HG03039 (cell line): ENCODE data around the gene RXYLT1.
A peak's percentile ranks its signal among the peaks of the same experiment; 100 is the strongest.
"Not testable (repeated sequence)": the region's sequence is repeated elsewhere in the genome, so short reads cannot be mapped to it uniquely, and the experiment has no call there.

ENCODE experiments used
- ATAC-seq: cut with Tn5 transposase; IDR thresholded peaks from one replicate; pipeline ENCODE4 v1.9.1; 2021; ENCODE audit warnings: mild to moderate bottlenecking, moderate library complexity; ENCODE audit not compliant: unreplicated experiment

RXYLT1 gene

GRCh38 chr12:63841571-63841970, 61.9 kb downstream of the RXYLT1 start:
- no peak for ATAC-seq

DNA sequence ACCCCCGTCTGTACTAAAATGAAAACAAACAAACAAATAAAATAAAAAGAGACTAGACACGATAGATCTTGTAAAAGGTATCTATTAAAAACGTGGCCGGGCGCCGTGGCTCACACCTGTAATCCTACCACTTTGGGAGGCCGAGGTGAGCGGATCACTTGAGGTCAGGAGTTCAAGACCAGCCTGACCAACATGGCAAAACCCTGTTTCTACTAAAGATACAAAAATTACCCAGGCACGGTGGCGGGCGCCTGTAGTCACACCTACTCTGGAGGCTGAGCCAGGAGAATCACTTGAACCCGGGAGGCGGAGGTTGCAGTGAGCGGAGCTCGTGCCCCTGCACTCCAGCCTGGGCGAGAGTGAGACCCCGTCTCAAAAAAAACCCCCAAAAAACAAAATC, 63.0 kb downstream of the RXYLT1 start:
- ATAC-seq, result not testable (repeated sequence)

DNA sequence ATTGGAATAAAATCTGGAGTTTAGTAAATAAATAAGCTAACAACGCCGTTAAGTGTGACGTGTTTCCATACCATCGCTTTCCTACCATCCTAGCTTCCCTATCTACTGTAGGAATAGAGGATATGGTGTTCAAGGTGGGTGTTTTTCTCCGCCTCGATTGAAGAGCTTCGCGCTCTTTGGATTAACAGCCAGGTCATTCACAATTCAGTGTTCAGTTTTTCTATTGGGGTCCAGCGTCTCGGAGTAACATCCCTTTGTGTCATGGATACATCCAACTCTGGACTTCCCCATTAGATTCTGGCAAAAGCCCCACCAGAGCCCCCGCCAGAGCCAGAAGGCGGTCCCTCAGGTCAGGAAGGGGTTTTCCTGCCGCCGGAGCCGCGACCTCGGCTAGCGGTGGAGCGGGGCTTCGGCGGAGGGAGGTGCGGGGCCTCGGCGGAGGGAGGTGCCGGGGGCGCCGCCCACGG, 63.6 kb downstream of the RXYLT1 start:
- no peak for ATAC-seq

DNA sequence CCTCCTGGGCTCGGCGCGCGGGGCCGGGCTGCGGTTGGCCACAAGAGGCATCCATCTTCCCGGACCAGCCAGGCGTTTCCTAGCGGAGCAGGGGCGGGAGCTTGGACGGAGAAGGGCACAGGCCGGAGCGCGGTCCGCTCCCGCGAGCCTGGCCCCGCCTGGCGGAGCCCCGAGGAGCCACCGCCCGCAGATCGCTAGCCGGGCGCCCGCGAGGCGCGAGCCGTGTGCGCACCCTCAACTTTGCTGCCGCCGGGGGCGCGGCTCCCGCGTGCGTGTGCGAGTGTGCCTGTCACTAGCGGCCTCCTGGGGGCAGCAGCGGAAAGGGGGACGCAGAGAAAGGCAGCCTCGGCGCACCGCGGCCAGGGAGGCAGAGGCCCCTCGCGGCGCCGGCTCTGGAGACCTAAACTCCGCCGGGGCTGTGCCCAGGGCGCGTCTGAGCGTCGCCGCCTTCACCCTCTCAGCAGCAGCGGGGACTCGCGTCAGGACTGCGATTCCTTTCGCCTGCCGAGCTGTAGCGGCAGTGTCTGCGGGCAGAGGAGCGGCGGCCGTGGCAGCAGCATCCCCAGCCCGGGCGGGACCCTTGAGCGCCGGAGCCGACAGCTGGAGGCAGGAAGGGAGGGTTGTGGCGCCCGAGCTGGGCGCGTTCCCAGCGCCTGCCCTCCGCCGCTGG, 64.1 kb downstream of the RXYLT1 start:
- peak; percentile 92 for ATAC-seq

DNA sequence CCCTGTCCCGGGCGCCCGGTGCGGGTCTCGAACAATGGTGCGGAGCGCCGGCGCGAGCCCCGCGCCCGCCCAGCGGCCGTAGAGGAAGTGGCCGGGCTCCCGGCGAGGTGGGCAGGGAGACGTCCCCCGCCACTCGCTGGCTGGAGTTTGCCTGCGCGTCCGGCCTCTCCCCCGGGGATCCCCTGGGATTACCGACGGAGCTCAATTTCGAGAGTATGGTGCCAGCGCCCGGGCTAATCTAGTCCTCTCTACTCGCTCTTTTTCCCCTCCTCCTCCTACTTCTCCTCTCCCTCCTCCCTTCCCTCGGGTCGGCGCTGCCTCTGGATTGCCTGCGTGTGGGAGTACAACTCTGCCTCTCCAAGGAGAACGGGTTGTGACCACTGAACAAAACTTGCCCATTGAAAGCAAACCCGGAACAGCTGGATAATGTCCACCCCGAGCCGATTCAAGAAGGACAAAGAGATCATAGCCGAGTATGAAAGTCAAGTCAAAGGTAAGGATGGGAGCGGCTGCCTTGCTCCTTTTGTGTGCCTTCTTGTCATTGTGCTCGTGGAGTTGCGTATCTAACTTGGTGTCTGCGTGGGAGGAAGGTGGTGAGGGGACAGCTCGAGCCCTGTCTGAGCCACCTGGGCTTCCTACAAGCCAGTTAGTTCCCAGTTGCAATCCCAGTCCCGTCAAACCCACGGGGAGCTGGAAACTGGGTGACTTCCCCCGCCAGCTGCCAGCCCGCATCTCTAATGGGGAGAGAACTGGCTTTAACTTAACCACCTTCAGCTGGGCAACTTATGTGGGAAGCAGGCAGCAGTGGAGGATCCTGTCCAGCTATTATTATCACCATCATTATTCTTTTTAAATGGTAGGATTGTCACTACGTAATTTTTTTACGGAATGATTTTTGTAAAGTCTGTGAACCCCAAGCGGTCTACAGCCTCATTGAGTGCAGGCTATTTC, 65.0 kb downstream of the RXYLT1 start, which contains the start of gene SRGAP1:
Gene SRGAP1, plus strand, starts transcription at position 310 of the 951 bp plus-strand sequence. Its CDS starts 117 bp downstream, at position 427.
- ATAC-seq, result no peak

- ATAC-seq, result no peak
These were observed 66.0 kb downstream of the RXYLT1 start for GRCh38 chr12:63845726-63846125.

DNA sequence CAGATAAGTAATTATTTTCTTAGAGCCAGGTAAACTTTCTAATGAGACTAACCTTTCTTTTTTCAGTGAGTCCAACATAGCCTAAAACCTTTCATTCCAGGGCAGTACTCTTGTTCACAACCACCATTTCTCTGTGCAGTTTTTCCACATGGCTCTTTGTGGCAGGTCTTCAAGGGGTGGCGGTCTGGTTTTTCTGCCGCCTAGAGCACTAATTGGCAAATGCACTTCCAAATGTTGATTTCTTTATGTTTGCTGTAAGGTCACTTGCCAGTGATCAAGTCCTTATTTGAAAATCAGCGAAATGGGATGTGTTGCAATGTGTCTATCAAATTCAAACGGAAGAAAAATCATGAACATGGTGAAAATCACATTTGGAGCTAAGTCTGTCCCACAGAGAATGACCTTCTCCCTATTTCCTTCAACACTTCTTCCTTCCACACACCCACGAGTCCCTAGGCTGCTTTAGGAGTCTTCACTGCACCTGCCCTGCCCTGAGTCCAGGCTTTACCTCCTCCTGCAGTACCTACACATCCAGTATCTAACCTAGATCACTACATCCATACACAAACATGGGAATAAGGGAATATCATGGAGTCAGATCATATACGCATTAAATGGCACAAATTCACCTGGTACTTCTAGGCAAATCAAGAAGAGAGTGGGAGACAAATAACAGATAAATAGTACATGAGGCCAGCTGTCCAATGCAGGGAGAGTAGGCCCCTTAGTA, 66.7 kb downstream of the RXYLT1 start:
- no peak for ATAC-seq

DNA sequence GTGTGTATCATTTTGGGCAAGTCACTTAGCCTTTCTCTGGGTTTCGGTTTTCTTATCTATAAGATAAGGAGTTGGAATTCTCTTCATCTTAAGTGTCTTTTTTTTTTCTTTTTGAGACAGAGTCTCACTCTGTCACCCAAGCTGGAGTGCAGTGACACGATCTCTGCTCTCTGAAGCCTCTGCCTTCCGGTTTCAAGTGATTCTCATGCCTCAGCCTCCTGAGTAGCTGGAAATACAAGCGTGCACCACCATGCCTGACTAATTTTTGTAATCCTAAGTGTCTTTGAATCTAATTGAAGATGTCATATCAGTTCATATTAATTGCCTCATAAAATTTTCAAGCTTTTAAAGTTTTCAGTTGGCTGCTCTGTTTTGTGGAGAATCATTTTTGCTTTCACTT, 68.7 kb downstream of the RXYLT1 start:
- no peak for ATAC-seq

DNA sequence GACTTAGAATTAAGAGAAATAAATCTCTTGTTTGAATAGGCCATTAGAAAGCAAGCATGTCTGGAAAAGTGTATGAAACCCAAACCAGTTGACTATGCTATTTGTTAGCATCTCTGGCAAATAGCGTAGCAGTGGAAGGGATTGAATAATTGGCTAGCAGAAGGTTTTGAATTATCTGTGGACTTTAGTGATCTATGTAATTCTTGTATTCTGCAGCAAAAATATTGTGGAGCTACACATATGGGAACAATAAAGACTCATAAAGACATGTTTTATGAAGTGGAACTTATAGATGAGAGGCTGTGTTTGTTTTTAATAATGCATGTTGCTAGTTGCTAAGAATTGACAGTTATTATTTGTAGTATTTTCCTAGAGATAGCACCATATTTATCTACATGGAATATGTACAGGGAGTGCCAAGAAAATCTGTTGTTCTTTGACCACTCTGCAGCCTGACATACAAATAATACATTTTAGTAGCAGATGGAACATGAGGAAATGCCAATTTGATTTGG, 69.5 kb downstream of the RXYLT1 start:
- ATAC-seq, result no peak

GRCh38 chr12:63849641-63850040, 69.9 kb downstream of the RXYLT1 start:
- ATAC-seq, result no peak

DNA sequence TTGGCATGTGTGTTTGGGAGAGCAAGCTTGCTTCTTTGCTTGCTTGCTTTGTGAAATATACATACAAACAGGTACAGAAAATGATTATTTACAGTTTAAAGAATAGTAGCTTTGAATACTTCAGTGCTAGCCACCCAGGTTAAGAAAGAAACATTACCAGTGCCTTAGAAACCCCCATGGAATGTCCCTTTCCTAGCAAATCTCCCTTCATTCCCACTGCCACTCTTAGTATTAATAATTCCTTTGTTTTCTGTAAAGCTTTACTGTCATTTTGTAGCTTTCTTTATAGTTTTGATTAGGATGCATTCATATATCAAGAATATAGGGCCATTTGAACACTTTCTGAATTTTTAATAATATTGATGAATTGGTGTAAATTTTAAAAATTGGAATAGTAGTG, 74.3 kb downstream of the RXYLT1 start:
- no peak for ATAC-seq

DNA sequence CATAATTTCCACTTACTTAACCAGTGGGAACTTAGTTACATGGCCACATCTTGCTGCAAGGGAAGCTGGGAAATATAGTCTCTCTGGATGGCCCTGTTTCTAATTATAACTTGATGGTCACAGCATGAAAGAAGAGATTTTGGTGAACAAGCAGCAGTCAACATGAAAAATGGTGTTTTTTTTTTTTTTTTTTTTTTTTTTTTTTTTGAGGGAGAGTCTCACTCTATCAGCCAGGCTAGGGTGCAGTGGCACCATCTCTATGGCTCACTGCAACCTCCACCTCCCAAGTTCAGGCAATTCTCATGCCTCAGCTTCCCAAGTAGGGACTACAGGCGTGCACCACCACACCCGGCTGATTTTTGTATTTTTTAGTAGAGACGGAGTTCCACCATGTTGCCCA, 75.6 kb downstream of the RXYLT1 start:
- no peak for ATAC-seq

GRCh38 chr12:63857771-63858670, 78.3 kb downstream of the RXYLT1 start:
- no peak for ATAC-seq
